IMR-90 (cell line): Measurements from ENCODE around the gene TDRD5. TPM values are rescaled to one million over a fixed set of nuclear protein-coding genes. Genes with fewer than 3 reads are reported as not detected.

Source experiments
- ATAC-seq: fragments of 200-7000 bp; cut with Tn5 transposase; 2 replicates; pipeline ENCODE4 v1.9.1; 2020; ENCODE audit warnings: low read depth, mild to moderate bottlenecking, moderate library complexity
- BruUV-seq: library from RNA; stranded (reverse); fragments of 400-500 nt; replicated peaks from 2 replicates; lab custom pipeline; 2021; lab: Mats Ljungman, UMichigan
- CTCF ChIA-PET: fragments of 300-600 bp; formaldehyde crosslinking; extraction: SDS; loops from one replicate; lab custom pipeline; 2021; ENCODE audit warnings: antibody characterized with exemption; lab: Yijun Ruan, JAX
- POLR2A ChIA-PET: fragments of 300-600 bp; sonication (Branson Sonifier 250); formaldehyde crosslinking; loops from one replicate; lab custom pipeline; 2022; ENCODE audit warnings: antibody characterized with exemption; ENCODE audit not compliant: unreplicated experiment; lab: Charles Lee
- DNase-seq: peaks from one replicate; pipeline ENCODE4 v3.0.0; 2013
- H2AFZ ChIP-seq: replicated peaks from 2 replicates; pipeline ENCODE3; 2013; ENCODE audit warnings: low read length, mild to moderate bottlenecking; ENCODE audit not compliant: poor library complexity
- H2AK5ac ChIP-seq: 2 replicates; pipeline ENCODE4 v1.6.1; 2013; ENCODE audit warnings: low read depth, low read length, inconsistent platforms
- H2AK9ac ChIP-seq: replicated peaks from 2 replicates; pipeline ENCODE3; 2013; ENCODE audit warnings: mild to moderate bottlenecking, low read depth, low read length, moderate library complexity; ENCODE audit not compliant: poor library complexity
- H2BK120ac ChIP-seq: 2 replicates; pipeline ENCODE4 v1.6.1; 2013; ENCODE audit warnings: low read depth, low read length, inconsistent platforms
- H2BK15ac ChIP-seq: 3 replicates; pipeline ENCODE4 v1.6.1; 2013; ENCODE audit warnings: low read depth, low read length, inconsistent platforms
- H2BK20ac ChIP-seq: 2 replicates; pipeline ENCODE4 v1.6.1; 2013; ENCODE audit warnings: low read depth, mild to moderate bottlenecking, inconsistent platforms, low read length, moderate library complexity
- H2BK5ac ChIP-seq: 2 replicates; pipeline ENCODE4 v1.6.1; 2013; ENCODE audit warnings: mild to moderate bottlenecking, low read depth, low read length, inconsistent platforms; ENCODE audit not compliant: poor library complexity, severe bottlenecking
- H3K14ac ChIP-seq: replicated peaks from 2 replicates; pipeline ENCODE4 v1.6.1; 2013; ENCODE audit warnings: low read depth, low read length, inconsistent platforms
- H3K18ac ChIP-seq: 2 replicates; pipeline ENCODE4 v1.6.1; 2013; ENCODE audit warnings: low read depth, low read length, control low read depth
- H3K23ac ChIP-seq: 2 replicates; pipeline ENCODE4 v1.6.1; 2013; ENCODE audit warnings: low read depth, low read length, inconsistent platforms
- H3K27ac ChIP-seq: 2 replicates; pipeline ENCODE4 v1.5.1; 2013; ENCODE audit warnings: mild to moderate bottlenecking, control low read depth, low read length; ENCODE audit not compliant: insufficient read depth
- H3K27me3 ChIP-seq: 2 replicates; pipeline ENCODE4 v1.6.1; 2013; ENCODE audit warnings: low read length; ENCODE audit not compliant: control insufficient read depth, insufficient read depth
- H3K36me3 ChIP-seq: 2 replicates; pipeline ENCODE4 v1.6.1; 2013; ENCODE audit warnings: low read length, mixed read lengths; ENCODE audit not compliant: control insufficient read depth, insufficient read depth
- H3K4ac ChIP-seq: 2 replicates; pipeline ENCODE4 v1.6.1; 2013; ENCODE audit warnings: low read depth, low read length, inconsistent platforms
- H3K4me1 ChIP-seq: 2 replicates; pipeline ENCODE4 v1.6.1; 2013; ENCODE audit warnings: low read length, mixed read lengths; ENCODE audit not compliant: control insufficient read depth, insufficient read depth
- H3K4me2 ChIP-seq: 2 replicates; pipeline ENCODE4 v1.6.1; 2013; ENCODE audit warnings: low read depth, mild to moderate bottlenecking, control low read depth, low read length, moderate library complexity
- H3K4me3 ChIP-seq: 2 replicates; pipeline ENCODE4 v1.5.1; 2013; ENCODE audit warnings: low read depth, mild to moderate bottlenecking, control low read depth, low read length, moderate library complexity; ENCODE audit not compliant: insufficient read depth
- H3K56ac ChIP-seq: 2 replicates; pipeline ENCODE4 v1.6.1; 2013; ENCODE audit warnings: low read length, inconsistent platforms; ENCODE audit not compliant: insufficient read depth; ENCODE audit errors: extremely low read depth
- H3K79me1 ChIP-seq, 2 experiments: 2 replicates each; pipeline ENCODE4 v1.6.1; 2013; ENCODE audit warnings: low read length in 2 of 2, inconsistent platforms in 1 of 2, low read depth in 1 of 2
- H3K9ac ChIP-seq: 2 replicates; pipeline ENCODE4 v1.6.1; 2013; ENCODE audit warnings: low read depth, low read length, control low read depth
- H3K9me1 ChIP-seq: 2 replicates; pipeline ENCODE4 v1.6.1; 2013; ENCODE audit warnings: low read length, inconsistent platforms; ENCODE audit not compliant: insufficient read depth
- H3K9me3 ChIP-seq: 2 replicates; pipeline ENCODE4 v1.6.1; 2013; ENCODE audit warnings: low read length; ENCODE audit not compliant: control insufficient read depth, insufficient read depth
- H4K20me1 ChIP-seq: 2 replicates; pipeline ENCODE4 v1.6.1; 2013; ENCODE audit warnings: low read length, inconsistent platforms; ENCODE audit not compliant: insufficient read depth
- H4K5ac ChIP-seq: 2 replicates; pipeline ENCODE4 v1.6.1; 2013; ENCODE audit warnings: mild to moderate bottlenecking, low read depth, low read length, control low read depth
- H4K8ac ChIP-seq, 2 experiments: 2 replicates each; pipeline ENCODE4 v1.6.1; 2013; ENCODE audit warnings: low read depth in 2 of 2, low read length in 2 of 2, control low read depth in 1 of 2, inconsistent platforms in 1 of 2
- H4K91ac ChIP-seq: 2 replicates; pipeline ENCODE4 v1.6.1; 2013; ENCODE audit warnings: low read depth, low read length, inconsistent platforms; ENCODE audit not compliant: insufficient read depth
- BHLHE40 ChIP-seq: fragments of 150-350 bp; IDR thresholded peaks from 2 replicates; pipeline ENCODE4 v1.6.1; 2016; ENCODE audit warnings: mild to moderate bottlenecking, low read depth, low read length
- CTCF ChIP-seq: conservative IDR thresholded peaks from 2 replicates; pipeline ENCODE4 v1.5.1; 2012; ENCODE audit warnings: mild to moderate bottlenecking, low read depth, low read length, improper control_type of control experiment
- ELK1 ChIP-seq: fragments of 150-350 bp; IDR thresholded peaks from 2 replicates; pipeline ENCODE4 v1.6.1; 2016; ENCODE audit warnings: low read depth, mild to moderate bottlenecking, low read length, moderate library complexity, borderline replicate concordance
- MAFK ChIP-seq: IDR thresholded peaks from 2 replicates; pipeline ENCODE4 v1.6.1; 2012; ENCODE audit warnings: low read depth, low read length, improper control_type of control experiment
- MAZ ChIP-seq: IDR thresholded peaks from 2 replicates; pipeline ENCODE4 v1.6.1; 2012; ENCODE audit warnings: low read depth, mild to moderate bottlenecking, low read length, improper control_type of control experiment, moderate library complexity, borderline replicate concordance
- POLR2A ChIP-seq: IDR thresholded peaks from 2 replicates; pipeline ENCODE4 v1.6.1; 2012; ENCODE audit warnings: mild to moderate bottlenecking, low read depth, low read length
- RAD21 ChIP-seq: IDR thresholded peaks from 2 replicates; pipeline ENCODE4 v1.6.1; 2012; ENCODE audit warnings: low read length, improper control_type of control experiment
- RCOR1 ChIP-seq: IDR thresholded peaks from 2 replicates; pipeline ENCODE4 v1.6.1; 2012; ENCODE audit warnings: mild to moderate bottlenecking, low read length, improper control_type of control experiment; ENCODE audit not compliant: insufficient replicate concordance
- RFX5 ChIP-seq: IDR thresholded peaks from 2 replicates; pipeline ENCODE4 v1.8.0; 2012; ENCODE audit warnings: low read depth, mild to moderate bottlenecking, low read length, moderate library complexity
- WGBS, 2 experiments: methylation state at CpG; one replicate each; pipeline versions ENCODE4 v1.1.5 to v1.1.7; 2013; ENCODE audit warnings: missing lambda C conversion rate in 2 of 2; ENCODE audit not compliant: insufficient read length in 1 of 2; ENCODE audit errors: extremely low coverage in 2 of 2; 5-methylcytosine and 5-hydroxymethylcytosine counted together
- dilution Hi-C: fragments of 300-500 bp; cut with HindIII; formaldehyde crosslinking; loops from one replicate; pipeline ENCODE4 v1.14.3; 2018; ENCODE audit warnings: low sequenced_read_pairs; ENCODE audit not compliant: unreplicated experiment
- in situ Hi-C: fragments of 300-500 bp; cut with MboI; formaldehyde crosslinking; loops from 3 replicates; pipeline ENCODE4 v1.14.3; 2019; ENCODE audit warnings: low sequenced_read_pairs, inconsistent platforms, mixed read lengths
- intact Hi-C: fragments of 100-400 bp; cut with micrococcal nuclease; formaldehyde crosslinking; loops from 2 replicates; pipeline ENCODE4 v1.10.0; 2022
- polyA plus RNA-seq, 3 experiments: library from polyadenylated mRNA; depleted of rRNA; stranded (reverse); fragments of >200 nt; gene quantifications; 2 replicates each; pipeline ENCODE4 v1.2.3, GENCODE V29; 2012; ENCODE audit warnings: low replicate concordance in 1 of 3
- total RNA-seq: library from RNA; depleted of rRNA; stranded (reverse); fragments of >200 nt; gene quantifications from 2 replicates; pipeline ENCODE4 v1.2.3, GENCODE V29; 2012

The TDRD5 gene
- total and polyA plus RNA-seq, 2 of the 4 experiments (the other 2 are of a cell fraction), result not detected

- in situ Hi-C loops, result no loop called here
- intact Hi-C loops, result no loop called here
- no CpG with 5 or more reads among the region's 2 CpGs for WGBS, 2 experiments
- no peak overlapping the region for H3K18ac ChIP-seq
- no peaks in the 10 kb centered on the region for H3K4me1 ChIP-seq
- H2BK20ac ChIP-seq, result no peak overlapping the region
- TF ChIP-seq ELK1 (no peak), CTCF (no peak), RCOR1 (no peak), BHLHE40 (no peak), POLR2A (no peak), RFX5 (no peak), MAFK (no peak), MAZ (no peak), RAD21 (no peak)
- no peak overlapping the region for H2BK120ac ChIP-seq
- H2AFZ ChIP-seq, result no peak overlapping the region
- H3K79me1 ChIP-seq, result no peaks in the 10 kb centered on the region
- no peak overlapping the region for H3K27ac ChIP-seq
- H3K9ac ChIP-seq, result no peak overlapping the region
- ATAC-seq (no peak), DNase-seq (no peak)
- ChIA-PET CTCF (no interaction called here), POLR2A (interaction anchor here (0.6 kb wide), 1 partner anchor 39 kb away, joined by 11 read pairs; no protein-coding TSS in a partner anchor)
- dilution Hi-C loops, result no loop called here
- no peaks in the 10 kb centered on the region for H3K9me3 ChIP-seq
- H3K4me2 ChIP-seq, result no peak overlapping the region
- peaks cover 2% of the 10 kb centered on the region; the same call in 1 of the 2 replicates for H3K27me3 ChIP-seq
- H3K14ac ChIP-seq, result no peak overlapping the region
- no peak overlapping the region for H4K8ac ChIP-seq
- no peak overlapping the region for H3K23ac ChIP-seq
- no peak overlapping the region for H4K91ac ChIP-seq
- no peaks in the 10 kb centered on the region for H4K20me1 ChIP-seq
- no peak overlapping the region for H4K5ac ChIP-seq
- no peak overlapping the region for H2AK9ac ChIP-seq
- H3K36me3 ChIP-seq, result no peaks in the 10 kb centered on the region
- H2AK5ac ChIP-seq, result no peak overlapping the region
- no peaks in the 10 kb centered on the region for H3K9me1 ChIP-seq
- H2BK5ac ChIP-seq, result no peak overlapping the region
- no peak overlapping the region for H3K4ac ChIP-seq
- no TSS peak for BruUV-seq
- no peak overlapping the region for H3K56ac ChIP-seq
- H3K4me3 ChIP-seq, result no peak overlapping the region
- no peak overlapping the region for H2BK15ac ChIP-seq
Observed at GRCh38 chr1:179547021-179547535, 44.6 kb upstream of the TDRD5 start.
